ENCODE results near the gene MYH9. TPM values are rescaled to one million over a fixed set of nuclear protein-coding genes. Genes with fewer than 3 reads are reported as not detected.
A peak's percentile ranks its signal among the peaks of the same experiment; 100 is the strongest.

MYH9 gene
- total and polyA plus RNA-seq, 7 donors = 35.6 to 214 (median 92.0) TPM

- TF ChIP-seq CTCF (IDR thresholded peaks at IDR 0.05) = no peak
- Histone ChIP-seq H3K9me3 (no peaks in the 10 kb centered on the region), H3K36me3 (ENCODE audit: insufficient read depth in 1 of 2, low read depth in 1 of 2) (peaks cover 11 to 86% of the 10 kb centered on the region in 2 donors), H3K27me3 (ENCODE audit: insufficient read depth in 3 of 3, low read length in 2 of 3) (no peaks in the 10 kb centered on the region), H3K4me1 (no peaks in the 10 kb centered on the region), H3K4me3 (no peak overlapping the region), H3K27ac (no peak overlapping the region)
- DNase-seq (no peak), ATAC-seq (no peak)
- intact Hi-C loops (cut with DNase I) = loop anchor here in 1 of 2 donors (2.0 to 5.0 kb wide), 2 partner anchors 37 to 139 kb away; no protein-coding TSS in a partner anchor
- 92 to 96% (median 93%) methylated on average over 19 to 24 of the region's 24 CpGs for WGBS, 3 donors
Measured at GRCh38 chr22:36284171-36284571, 103.6 kb downstream of the MYH9 start.

- peaks cover 8 to 68% of the 10 kb centered on the region in 2 donors for H3K36me3 ChIP-seq (ENCODE audit: insufficient read depth in 1 of 2, low read depth in 1 of 2)
Measured at GRCh38 chr22:36282328-36282831, 105.4 kb downstream of the MYH9 start.

GRCh38 chr22:36281781-36282327, 105.9 kb downstream of the MYH9 start:
- WGBS, 3 donors = 71 to 82% (median 79%) methylated on average over 11 to 14 of the region's 14 CpGs
- DNase-seq (no peak), ATAC-seq (no peak)
- no peaks in the 10 kb centered on the region for H3K9me3 ChIP-seq
- no peak for TF ChIP-seq CTCF (IDR thresholded peaks at IDR 0.05)
- no peak overlapping the region for H3K27ac ChIP-seq
- H3K27me3 ChIP-seq (ENCODE audit: insufficient read depth in 3 of 3, low read length in 2 of 3) = no peaks in the 10 kb centered on the region
- intact Hi-C loops (cut with DNase I) = loop anchor here in 1 of 2 donors (5.0 kb wide), 1 partner anchor 35 kb away; no protein-coding TSS in a partner anchor
- no peaks in the 10 kb centered on the region for H3K4me1 ChIP-seq
- H3K36me3 ChIP-seq (ENCODE audit: insufficient read depth in 1 of 2, low read depth in 1 of 2) = peaks cover 8 to 62% of the 10 kb centered on the region in 2 donors
- H3K4me3 ChIP-seq = no peak overlapping the region

More at GRCh38 chr22:36282328-36282831, 105.4 kb downstream of the MYH9 start:
- Histone ChIP-seq H3K4me1 (no peaks in the 10 kb centered on the region), H3K9me3 (no peaks in the 10 kb centered on the region), H3K27ac (no peak overlapping the region), H3K4me3 (no peak overlapping the region), H3K27me3 (ENCODE audit: insufficient read depth in 3 of 3, low read length in 2 of 3) (no peaks in the 10 kb centered on the region)
- TF ChIP-seq CTCF (IDR thresholded peaks at IDR 0.05) = no peak
- 79 to 87% (median 86%) methylated on average over 24 of the region's 24 CpGs for WGBS, 3 donors
- DNase-seq (no peak), ATAC-seq (no peak)
- intact Hi-C loops (cut with DNase I) = loop anchor here in 1 of 2 donors (5.0 kb wide), 1 partner anchor 35 kb away; no protein-coding TSS in a partner anchor

GRCh38 chr22:36280379-36280778, 107.4 kb downstream of the MYH9 start:
- intact Hi-C loops (cut with DNase I) = loop anchor here in 1 of 2 donors (5.0 kb wide), 1 partner anchor 33 kb away; no protein-coding TSS in a partner anchor
- Histone ChIP-seq H3K27ac (no peak overlapping the region), H3K36me3 (ENCODE audit: insufficient read depth in 1 of 2, low read depth in 1 of 2) (peaks cover 1 to 48% of the 10 kb centered on the region in 2 donors)

More at GRCh38 chr22:36280379-36280778, 107.4 kb downstream of the MYH9 start:
- ATAC-seq (peak in 1 of 4 donors; percentile 18), DNase-seq (no peak)
- no peak overlapping the region for H3K4me3 ChIP-seq
- no peaks in the 10 kb centered on the region for H3K27me3 ChIP-seq (ENCODE audit: insufficient read depth in 3 of 3, low read length in 2 of 3)
- 71 to 81% (median 75%) methylated on average over 8 of the region's 8 CpGs for WGBS, 3 donors
- no peaks in the 10 kb centered on the region for H3K4me1 ChIP-seq
- no peaks in the 10 kb centered on the region for H3K9me3 ChIP-seq
- no peak for TF ChIP-seq CTCF (IDR thresholded peaks at IDR 0.05)

All from psoas muscle (tissue), 8 donors.